Measurements from ENCODE around the gene SLFNL1.

The SLFNL1 gene

DNA sequence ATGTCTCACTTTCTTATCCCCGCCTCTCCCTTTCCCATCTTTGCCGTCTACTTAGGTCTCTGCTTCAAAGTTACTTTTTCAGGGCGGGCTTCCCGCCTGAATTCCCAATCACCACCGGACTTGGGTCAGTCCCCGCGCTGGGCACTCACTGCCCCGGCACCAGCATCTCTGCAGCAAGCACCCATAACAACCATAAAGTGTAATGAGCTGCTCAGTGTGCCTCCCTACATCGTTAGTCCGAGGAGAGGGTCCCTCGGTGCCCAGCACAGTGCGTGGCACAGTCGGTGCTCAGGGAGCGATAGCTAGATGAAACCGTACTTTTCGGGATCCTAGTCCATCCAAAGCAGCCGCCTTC is 42.7 kb downstream of the SLFNL1 start:
- no peak for DNase-seq (ENCODE audit: low read depth)
- TF ChIP-seq CTCF (conservative IDR thresholded peaks at IDR 0.05; ENCODE audit: low read length): no peak
- H3K4me3 ChIP-seq (ENCODE audit: low read length): peak overlapping the region; percentile 85

DNA sequence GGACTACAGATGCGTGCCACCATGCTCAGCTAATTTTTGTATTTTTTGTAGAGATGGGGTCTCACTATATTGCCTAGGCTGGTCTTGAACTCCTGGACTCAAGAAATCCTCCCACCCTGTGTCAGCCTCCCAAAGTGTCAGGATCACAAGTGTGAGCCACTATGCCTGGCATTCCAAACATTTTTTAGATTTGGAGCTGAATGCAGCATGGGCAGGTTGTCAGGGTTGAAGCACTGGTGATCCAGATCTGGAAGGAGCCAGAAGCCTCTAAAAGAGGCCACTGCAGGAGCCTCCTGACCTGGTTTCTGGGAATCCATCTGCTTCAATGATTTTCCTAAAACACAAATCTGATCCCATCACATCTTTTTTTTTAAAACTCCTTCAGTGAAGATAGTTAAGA is 43.8 kb downstream of the SLFNL1 start:
- peak; percentile 64 for DNase-seq (ENCODE audit: low read depth)
- no peak for TF ChIP-seq CTCF (conservative IDR thresholded peaks at IDR 0.05; ENCODE audit: low read length)
- no peak overlapping the region for H3K4me3 ChIP-seq (ENCODE audit: low read length)

DNA sequence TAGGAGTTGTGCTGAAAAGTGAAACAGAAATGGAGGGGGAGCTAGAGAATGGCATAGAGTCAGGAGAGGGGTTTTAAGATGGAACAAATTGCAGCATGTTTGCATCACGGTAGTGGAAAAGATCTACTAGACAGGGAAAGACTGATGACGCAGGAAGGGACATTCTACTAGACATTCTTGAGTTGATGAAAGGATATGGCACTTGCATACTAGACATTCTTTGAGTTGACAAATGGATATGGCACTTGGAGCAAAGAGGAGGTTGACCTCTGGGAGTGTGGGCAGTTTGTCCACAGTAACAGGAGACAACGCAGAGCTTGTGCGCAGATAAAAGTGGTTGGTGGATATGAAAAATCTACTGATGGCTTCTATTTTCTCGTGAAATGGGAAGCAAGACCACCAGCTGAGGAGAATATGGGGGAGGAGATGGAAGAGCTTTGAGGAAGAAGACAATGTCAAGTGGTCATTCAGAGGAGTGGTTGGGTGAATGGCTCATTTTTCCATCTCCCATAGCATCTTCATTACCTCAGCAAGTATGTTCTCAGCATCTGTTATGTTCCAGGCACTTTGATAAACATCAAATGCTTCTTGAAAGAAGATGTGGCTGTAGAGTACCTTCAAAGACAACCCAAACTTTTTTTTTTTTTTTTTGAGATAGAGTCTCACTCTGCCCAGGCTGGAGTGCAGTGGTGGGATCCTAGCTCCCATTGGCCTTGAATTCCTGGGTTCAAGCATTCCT is 44.4 kb downstream of the SLFNL1 start:
- no peak for TF ChIP-seq CTCF (conservative IDR thresholded peaks at IDR 0.05; ENCODE audit: low read length)
- DNase-seq (ENCODE audit: low read depth): peak; percentile 83
- H3K4me3 ChIP-seq (ENCODE audit: low read length): no peak overlapping the region

DNA sequence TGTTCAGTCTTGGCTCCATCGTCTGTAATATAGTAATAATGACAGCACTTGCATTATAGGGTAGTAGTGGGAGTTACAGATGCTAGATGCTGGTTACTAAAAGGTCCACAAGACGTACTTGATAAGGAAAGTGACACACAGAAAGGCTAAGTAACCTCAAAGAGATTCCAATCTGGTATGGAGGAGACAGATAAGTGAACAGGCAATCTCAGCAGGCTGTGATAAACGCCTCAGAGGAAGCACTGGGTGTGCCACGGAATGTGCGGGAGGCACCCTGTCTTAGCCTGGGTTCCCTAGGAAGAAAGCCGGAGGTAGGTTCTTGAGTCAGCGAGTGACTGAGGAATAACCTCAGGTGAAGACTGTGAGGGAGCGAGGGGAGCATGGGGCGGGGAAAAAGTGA is 46.6 kb downstream of the SLFNL1 start:
- no peak for TF ChIP-seq CTCF (conservative IDR thresholded peaks at IDR 0.05; ENCODE audit: low read length)
- DNase-seq (ENCODE audit: low read depth): no peak
- H3K4me3 ChIP-seq (ENCODE audit: low read length): no peak overlapping the region

GRCh38 chr1:40973912-40974311 is 47.6 kb downstream of the SLFNL1 start:
- TF ChIP-seq CTCF (conservative IDR thresholded peaks at IDR 0.05; ENCODE audit: low read length): no peak
- no peak for DNase-seq (ENCODE audit: low read depth)
- no peak overlapping the region for H3K4me3 ChIP-seq (ENCODE audit: low read length)

- DNase-seq (ENCODE audit: low read depth): no peak
- no peak overlapping the region for H3K4me3 ChIP-seq (ENCODE audit: low read length)
- TF ChIP-seq CTCF (conservative IDR thresholded peaks at IDR 0.05; ENCODE audit: low read length): no peak
These were observed 49.6 kb downstream of the SLFNL1 start for GRCh38 chr1:40971966-40972365.

DNA sequence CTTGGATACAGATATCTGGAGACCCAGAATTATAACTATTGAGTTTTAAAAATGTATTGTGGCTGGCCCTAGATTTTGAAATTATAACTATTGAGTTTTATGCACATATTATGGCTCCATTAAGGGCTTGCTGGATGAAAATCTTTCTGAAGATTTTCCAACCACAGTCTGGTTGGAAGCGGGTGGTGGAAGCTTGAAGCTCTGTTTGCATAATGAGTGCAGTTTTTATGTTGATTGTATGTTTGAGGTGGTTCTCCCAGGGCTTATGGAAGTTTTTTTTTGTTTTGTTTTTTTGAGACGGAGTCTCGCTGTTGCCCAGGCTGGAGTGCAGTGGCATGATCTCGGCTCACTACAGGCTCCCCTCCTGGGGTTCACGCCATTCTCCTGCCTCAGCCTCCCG is 52.1 kb downstream of the SLFNL1 start:
- no peak for DNase-seq (ENCODE audit: low read depth)
- H3K4me3 ChIP-seq (ENCODE audit: low read length): no peak overlapping the region
- TF ChIP-seq CTCF (conservative IDR thresholded peaks at IDR 0.05; ENCODE audit: low read length): no peak

Data from AG10803 (cell line).